GM12878 (cell line): ENCODE results near the gene ZNF281.

Source experiments
- CHD1 ChIP-seq: IDR thresholded peaks from 2 replicates; pipeline ENCODE4 v1.6.1; 2012; ENCODE audit warnings: low read depth, low read length, improper control_type of control experiment
- CTCF ChIP-seq, 3 experiments: IDR thresholded peaks in 2 of 3; conservative IDR thresholded peaks in 1 of 3; 2 replicates each; pipeline ENCODE4 v1.5.1; 2011; ENCODE audit warnings: low read depth in 3 of 3, low read length in 3 of 3, mild to moderate bottlenecking in 3 of 3, control low read depth in 2 of 3, moderate library complexity in 2 of 3, inconsistent platforms in 1 of 3, mixed read lengths in 1 of 3; ENCODE audit not compliant: control insufficient read depth in 2 of 3, insufficient read depth in 1 of 3; ENCODE audit errors: extremely low read depth in 1 of 3
- ESRRA ChIP-seq: IDR thresholded peaks from 2 replicates; pipeline ENCODE4 v1.6.1; 2012; ENCODE audit warnings: mild to moderate bottlenecking, low read length, improper control_type of control experiment
- JUND ChIP-seq: IDR thresholded peaks from 2 replicates; pipeline ENCODE4 v1.6.1; 2012; ENCODE audit warnings: low read depth, mild to moderate bottlenecking, low read length, improper control_type of control experiment, moderate library complexity
- RFX5 ChIP-seq: IDR thresholded peaks from 2 replicates; pipeline ENCODE4 v1.6.1; 2011; ENCODE audit warnings: low read depth, low read length, improper control_type of control experiment
- USF1 ChIP-seq: IDR thresholded peaks from 2 replicates; pipeline ENCODE4 v1.6.1; 2011; ENCODE audit warnings: borderline replicate concordance, low read depth, mild to moderate bottlenecking, moderate library complexity, mixed read lengths, low read length; ENCODE audit not compliant: insufficient read depth; ENCODE audit errors: extremely low read length

- TF ChIP-seq USF1 (no peak), CHD1 (no peak), RFX5 (no peak), JUND (no peak), ESRRA (no peak), CTCF (IDR thresholded peaks at IDR 0.05 in 2 of 3, conservative IDR thresholded peaks at IDR 0.05 in 1 of 3; ENCODE audit: control insufficient read depth in 2 of 3, extremely low read depth in 1 of 3, insufficient read depth in 1 of 3, low read depth in 3 of 3, low read length in 3 of 3) (no peak)
Observed at GRCh38 chr1:200433586-200433985, 23.8 kb upstream of the ZNF281 start.
